Measurements from ENCODE around the gene DIPK1B. TPM values are rescaled to one million over a fixed set of nuclear protein-coding genes. Genes with fewer than 3 reads are reported as not detected.

Gene DIPK1B
- total RNA-seq, 2 experiments from 2014 or later = not detected

DNA sequence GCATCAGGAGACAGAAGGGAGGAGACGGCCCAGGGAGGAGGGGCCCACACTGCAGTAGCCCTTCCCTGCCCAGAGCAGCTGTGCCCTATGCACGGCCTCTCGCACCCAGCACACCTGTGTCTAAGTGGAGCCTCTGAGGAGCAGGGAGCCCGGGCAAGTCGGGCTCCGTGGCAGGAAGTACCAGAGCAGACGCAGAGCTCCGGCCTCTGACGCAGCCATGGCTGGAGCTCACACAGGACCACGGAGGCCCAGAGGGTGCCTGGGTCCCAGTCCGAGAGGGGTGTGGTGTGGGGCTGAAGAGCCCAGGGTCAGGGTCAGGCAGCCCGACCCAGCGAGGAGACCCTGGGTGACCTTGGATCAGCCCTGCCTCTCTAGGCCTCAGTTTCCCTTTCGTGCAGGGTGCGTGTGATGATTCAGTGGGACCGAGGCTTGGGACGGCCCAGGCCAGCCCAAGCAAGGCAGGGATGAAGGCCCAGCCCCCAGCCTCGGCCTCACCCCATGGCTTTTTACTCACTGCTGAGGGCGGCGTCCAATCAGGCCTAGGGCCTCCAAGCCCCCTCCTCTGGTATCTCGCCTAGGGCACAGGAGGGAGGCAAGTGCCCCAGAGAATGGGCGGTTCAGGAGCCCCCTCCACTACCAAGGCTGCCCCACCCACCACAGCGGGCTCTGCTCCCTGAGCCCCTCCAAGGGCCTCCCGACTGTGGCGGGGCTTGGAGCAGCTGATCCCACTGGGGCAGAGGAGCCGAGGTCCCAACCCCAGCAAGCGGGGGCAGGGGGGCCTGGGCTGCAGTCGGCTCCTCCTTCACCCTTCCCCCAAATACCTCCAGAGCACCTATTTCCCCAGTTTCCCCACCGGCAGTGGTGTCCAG is 20.8 kb upstream of the DIPK1B start:
- POLR2A ChIA-PET = no interaction called here
- Mint-ChIP-seq H3K9me3 (no peaks in the 10 kb centered on the region), H3K4me1 (ENCODE audit: low read depth) (no peaks in the 10 kb centered on the region), H3K27me3 (peaks cover 15% of the 10 kb centered on the region), H3K4me3 (no peak overlapping the region), H3K27ac (no peak overlapping the region), H3K36me3 (no peaks in the 10 kb centered on the region)
- intact Hi-C loops (cut with micrococcal nuclease) = no loop called here
- CTCF ChIA-PET = no interaction called here
- no peak for DNase-seq

DNA sequence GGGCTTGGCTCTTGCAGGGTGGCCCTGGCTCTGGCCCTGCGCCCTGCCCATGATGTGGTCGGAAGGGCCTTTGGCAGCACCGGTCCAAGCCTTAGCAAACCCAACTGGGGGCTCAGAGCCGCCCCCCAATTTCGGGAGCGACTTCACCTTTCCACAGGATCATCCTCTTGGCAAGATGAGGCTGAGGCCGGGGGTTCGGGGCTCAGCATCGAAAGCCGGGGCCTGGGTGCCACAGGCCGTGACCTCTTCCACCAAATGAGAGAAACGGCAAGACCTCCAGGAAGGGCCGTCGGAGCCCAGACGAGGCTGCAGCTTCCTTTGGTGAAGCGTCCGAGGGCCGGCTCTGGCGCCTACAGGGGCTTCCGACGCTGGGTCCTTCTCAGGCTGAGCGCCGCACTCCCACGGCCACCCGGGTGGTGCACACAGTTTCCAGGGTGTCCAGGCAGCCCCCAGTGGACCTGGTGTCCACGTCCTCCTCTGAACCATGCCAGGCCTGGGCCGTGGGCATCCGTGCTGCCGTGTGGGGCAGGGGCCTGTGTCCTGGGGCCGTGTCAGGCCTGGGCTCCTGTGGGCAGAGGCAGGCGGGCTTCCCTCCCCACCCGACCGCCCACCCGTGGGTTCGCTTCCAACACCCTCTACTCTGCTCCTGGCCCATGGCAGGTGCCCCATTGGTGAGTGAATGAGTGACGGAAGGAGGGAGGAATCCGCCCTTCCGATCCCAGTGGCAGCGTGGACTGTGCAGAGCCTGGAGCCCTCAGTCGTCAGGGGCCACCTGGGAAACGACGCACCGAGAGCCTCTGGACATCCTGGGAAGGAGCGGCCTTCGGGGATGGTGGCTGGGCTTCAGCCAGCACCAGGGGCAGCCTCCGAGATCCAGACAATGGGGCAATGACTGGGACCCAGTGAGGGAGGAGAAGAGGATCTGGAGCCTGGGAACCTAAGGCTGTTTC is 19.9 kb upstream of the DIPK1B start:
- no peaks in the 10 kb centered on the region for H3K4me1 Mint-ChIP-seq (ENCODE audit: low read depth)
- ChIA-PET CTCF (interaction anchor here (1.2 to 1.7 kb wide), 2 partner anchors 34 to 207 kb away, joined by 3 to 7 read pairs; no protein-coding TSS in a partner anchor), POLR2A (no interaction called here)
- H3K9me3 Mint-ChIP-seq = no peaks in the 10 kb centered on the region
- intact Hi-C loops (cut with micrococcal nuclease) = no loop called here
- no peak overlapping the region for H3K27ac Mint-ChIP-seq
- H3K36me3 Mint-ChIP-seq = no peaks in the 10 kb centered on the region
- DNase-seq = no peak
- H3K4me3 Mint-ChIP-seq = no peak overlapping the region
- H3K27me3 Mint-ChIP-seq = peaks cover 18% of the 10 kb centered on the region

DNA sequence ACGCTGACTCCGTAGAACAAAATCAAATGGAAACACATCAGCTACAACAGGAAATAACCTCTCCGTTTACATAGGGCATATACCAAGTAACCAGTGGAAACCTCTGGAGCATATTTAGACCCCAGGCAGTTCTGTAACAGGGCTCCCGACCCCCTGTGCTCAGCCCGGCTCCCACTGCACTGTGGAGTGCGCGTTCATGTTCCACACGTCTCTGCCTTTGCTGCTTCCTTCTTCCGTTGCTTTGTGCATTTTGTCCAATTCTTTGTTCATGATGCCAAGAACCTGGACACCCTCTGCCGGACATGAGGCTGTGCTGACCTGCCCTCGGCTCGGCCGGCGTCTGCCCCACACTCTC is 19.3 kb upstream of the DIPK1B start:
- ChIA-PET CTCF (interaction anchor here (0.9 to 1.7 kb wide), 3 partner anchors 32 to 208 kb away, joined by 3 to 7 read pairs (median 3); no protein-coding TSS in a partner anchor), POLR2A (no interaction called here)
- no peak for DNase-seq
- no peaks in the 10 kb centered on the region for H3K36me3 Mint-ChIP-seq
- H3K4me1 Mint-ChIP-seq (ENCODE audit: low read depth) = no peaks in the 10 kb centered on the region
- H3K27me3 Mint-ChIP-seq = peaks cover 21% of the 10 kb centered on the region
- intact Hi-C loops (cut with micrococcal nuclease) = no loop called here
- H3K9me3 Mint-ChIP-seq = no peaks in the 10 kb centered on the region
- H3K27ac Mint-ChIP-seq = peak overlapping the region; percentile 52
- H3K4me3 Mint-ChIP-seq = no peak overlapping the region

- Mint-ChIP-seq H3K9me3 (no peaks in the 10 kb centered on the region), H3K27me3 (peaks cover 22% of the 10 kb centered on the region), H3K27ac (peak overlapping the region; percentile 52), H3K4me1 (ENCODE audit: low read depth) (no peaks in the 10 kb centered on the region), H3K4me3 (no peak overlapping the region), H3K36me3 (no peaks in the 10 kb centered on the region)
- ChIA-PET POLR2A (no interaction called here), CTCF (interaction anchor here (0.8 to 1.7 kb wide), 4 partner anchors 29 to 208 kb away, joined by 3 to 7 read pairs (median 3); no protein-coding TSS in a partner anchor)
- intact Hi-C loops (cut with micrococcal nuclease) = no loop called here
- peak; percentile 51 for DNase-seq
Measured at GRCh38 chr9:136693490-136694162, 18.7 kb upstream of the DIPK1B start.

DNA sequence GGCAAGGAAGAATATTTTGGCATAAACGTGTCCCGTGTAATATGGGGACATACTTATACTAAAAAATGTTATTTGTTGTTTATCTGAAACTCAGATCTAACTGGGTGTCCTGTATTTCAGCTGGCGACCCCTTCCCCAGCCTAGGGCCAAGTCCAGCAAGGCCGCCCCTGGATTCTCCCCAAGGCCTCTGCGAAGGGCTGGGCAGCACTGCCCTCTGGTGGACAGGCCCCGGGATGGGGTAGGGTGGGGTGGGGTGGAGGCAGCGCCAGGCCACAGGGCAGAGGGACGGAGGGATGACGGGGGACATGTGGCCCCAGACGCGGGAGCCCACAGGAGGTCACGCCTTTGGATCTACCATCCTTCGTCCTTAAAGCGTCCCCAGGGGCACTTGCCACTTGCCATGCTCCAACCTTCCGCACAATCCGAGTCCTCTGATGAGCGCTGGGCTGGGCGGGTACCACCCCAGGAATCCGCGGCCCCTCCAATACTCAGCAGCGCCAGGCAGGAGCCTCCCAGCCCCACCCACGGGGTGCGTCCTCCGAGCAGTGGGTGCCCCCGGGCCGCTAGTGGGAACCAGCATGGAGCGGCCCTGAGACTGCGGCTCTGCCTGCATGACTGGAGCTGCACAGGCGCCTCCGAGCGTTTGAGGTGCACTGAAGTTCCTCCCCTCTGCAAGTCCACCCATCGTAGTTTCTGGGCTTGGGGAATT is 18.1 kb upstream of the DIPK1B start:
- Mint-ChIP-seq H3K27me3 (peaks cover 25% of the 10 kb centered on the region), H3K4me3 (no peak overlapping the region), H3K4me1 (ENCODE audit: low read depth) (no peaks in the 10 kb centered on the region), H3K27ac (no peak overlapping the region), H3K9me3 (no peaks in the 10 kb centered on the region), H3K36me3 (no peaks in the 10 kb centered on the region)
- peak; percentile 63 for DNase-seq
- ChIA-PET CTCF (interaction anchor here (0.8 to 1.7 kb wide), 4 partner anchors 30 to 209 kb away, joined by 3 to 7 read pairs (median 3); no protein-coding TSS in a partner anchor), POLR2A (no interaction called here)
- intact Hi-C loops (cut with micrococcal nuclease) = no loop called here

GRCh38 chr9:136694872-136695247 is 17.5 kb upstream of the DIPK1B start:
- Mint-ChIP-seq H3K36me3 (no peaks in the 10 kb centered on the region), H3K9me3 (no peaks in the 10 kb centered on the region), H3K27ac (no peak overlapping the region), H3K4me3 (no peak overlapping the region), H3K27me3 (peaks cover 25% of the 10 kb centered on the region), H3K4me1 (ENCODE audit: low read depth) (no peaks in the 10 kb centered on the region)
- no peak for DNase-seq
- POLR2A ChIA-PET = no interaction called here
- CTCF ChIA-PET = interaction anchor here (1.2 kb wide), 1 partner anchor 22 kb away, joined by 3 read pairs; no protein-coding TSS in a partner anchor
- intact Hi-C loops (cut with micrococcal nuclease) = no loop called here

- H3K4me3 Mint-ChIP-seq = no peak overlapping the region
- H3K27ac Mint-ChIP-seq = no peak overlapping the region
- peaks cover 25% of the 10 kb centered on the region for H3K27me3 Mint-ChIP-seq
- no peaks in the 10 kb centered on the region for H3K36me3 Mint-ChIP-seq
- no peaks in the 10 kb centered on the region for H3K9me3 Mint-ChIP-seq
- peaks cover 4% of the 10 kb centered on the region for H3K4me1 Mint-ChIP-seq (ENCODE audit: low read depth)
- intact Hi-C loops (cut with micrococcal nuclease) = no loop called here
- ChIA-PET CTCF (interaction anchor here (0.9 to 1.2 kb wide), 2 partner anchors 23 to 207 kb away, joined by 3 read pairs; no protein-coding TSS in a partner anchor), POLR2A (no interaction called here)
- no peak for DNase-seq
Measured at GRCh38 chr9:136695435-136695895, 16.9 kb upstream of the DIPK1B start.

- POLR2A ChIA-PET = no interaction called here
- H3K9me3 Mint-ChIP-seq = no peaks in the 10 kb centered on the region
- peaks cover 25% of the 10 kb centered on the region for H3K27me3 Mint-ChIP-seq
- CTCF ChIA-PET = interaction anchor here (0.9 to 1.2 kb wide), 2 partner anchors 23 to 208 kb away, joined by 3 read pairs; no protein-coding TSS in a partner anchor
- no peak for DNase-seq
- no peak overlapping the region for H3K27ac Mint-ChIP-seq
- H3K4me3 Mint-ChIP-seq = no peak overlapping the region
- intact Hi-C loops (cut with micrococcal nuclease) = no loop called here
- H3K36me3 Mint-ChIP-seq = no peaks in the 10 kb centered on the region
- peaks cover 9% of the 10 kb centered on the region for H3K4me1 Mint-ChIP-seq (ENCODE audit: low read depth)
Measured at GRCh38 chr9:136695955-136696354, 16.4 kb upstream of the DIPK1B start.

DNA sequence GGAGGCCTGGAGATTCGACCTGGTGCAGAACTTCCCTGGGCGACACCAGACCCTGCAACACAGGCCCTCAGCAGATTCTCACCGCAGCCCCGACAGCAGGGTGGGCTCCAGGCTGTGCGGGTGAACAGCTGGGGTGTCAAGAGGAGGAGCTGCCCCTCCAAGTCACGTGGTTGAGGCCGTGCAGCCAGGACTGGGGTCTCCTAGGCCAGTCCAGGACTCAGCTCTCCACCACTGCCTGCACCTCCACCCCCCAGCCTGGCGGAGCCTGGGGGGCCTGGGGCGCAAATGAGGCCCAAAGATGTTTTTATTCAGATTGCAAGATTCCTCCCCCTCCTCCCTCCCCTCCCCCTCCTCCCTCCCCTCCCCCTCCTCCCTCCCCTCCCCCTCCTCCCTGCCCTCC is 15.9 kb upstream of the DIPK1B start:
- Mint-ChIP-seq H3K27ac (no peak overlapping the region), H3K27me3 (peaks cover 25% of the 10 kb centered on the region), H3K4me3 (no peak overlapping the region), H3K9me3 (no peaks in the 10 kb centered on the region), H3K4me1 (ENCODE audit: low read depth) (peaks cover 14% of the 10 kb centered on the region), H3K36me3 (no peaks in the 10 kb centered on the region)
- no peak for DNase-seq
- intact Hi-C loops (cut with micrococcal nuclease) = no loop called here
- ChIA-PET CTCF (no interaction called here), POLR2A (interaction anchor here (1.1 kb wide), 1 partner anchor 10 kb away, joined by 3 read pairs; no protein-coding TSS in a partner anchor)

DNA sequence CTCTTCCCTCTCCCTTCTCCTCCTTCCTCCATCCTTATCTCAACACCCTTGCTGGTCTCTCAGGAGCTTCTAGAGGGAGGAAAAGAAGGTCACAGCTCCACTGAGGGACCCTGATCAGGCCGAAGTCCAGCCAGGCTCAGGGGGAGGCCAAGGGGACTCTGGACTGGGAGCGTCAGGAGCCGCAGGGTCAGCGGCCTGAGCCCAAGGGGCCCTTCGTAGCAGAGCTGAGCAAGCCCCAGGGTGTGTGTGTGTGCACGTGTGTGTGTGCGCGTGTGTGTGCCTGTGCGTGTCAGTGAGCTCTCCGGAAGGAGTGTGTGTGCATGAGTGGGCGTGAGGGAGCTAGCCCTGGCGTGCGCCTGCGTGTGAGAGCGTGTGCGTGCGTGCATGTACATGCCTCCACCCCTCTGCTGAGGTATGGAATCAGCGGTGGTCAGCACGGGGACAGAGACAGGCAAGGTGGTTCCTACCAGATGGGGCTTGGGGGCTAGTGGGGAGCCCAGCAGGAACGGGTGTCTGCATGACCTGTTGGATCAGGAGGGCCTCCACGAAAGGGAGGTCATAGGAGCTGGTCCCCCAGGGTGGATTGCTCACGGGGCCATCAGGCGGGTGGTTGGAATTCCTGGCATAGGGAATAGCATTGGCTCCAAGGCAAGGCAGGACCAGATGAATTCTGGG is 15.1 kb upstream of the DIPK1B start:
- Mint-ChIP-seq H3K27ac (no peak overlapping the region), H3K9me3 (no peaks in the 10 kb centered on the region), H3K27me3 (peaks cover 25% of the 10 kb centered on the region), H3K4me3 (no peak overlapping the region), H3K4me1 (ENCODE audit: low read depth) (peaks cover 18% of the 10 kb centered on the region), H3K36me3 (no peaks in the 10 kb centered on the region)
- no peak for DNase-seq
- intact Hi-C loops (cut with micrococcal nuclease) = no loop called here
- CTCF ChIA-PET = interaction anchor here (1.0 kb wide), 1 partner anchor 26 kb away, joined by 3 read pairs; no protein-coding TSS in a partner anchor
- POLR2A ChIA-PET = interaction anchor here (1.1 kb wide), 1 partner anchor 11 kb away, joined by 3 read pairs; no protein-coding TSS in a partner anchor

Data from activated CD4-positive, alpha-beta memory T cell treated with anti-CD3 and anti-CD28 coated beads for 36 hours (primary cell).